Tibial nerve (tissue), 4 donors: Measurements from ENCODE around the gene DDX17. TPM values are rescaled to one million over a fixed set of nuclear protein-coding genes. Genes with fewer than 3 reads are reported as not detected.
A peak's percentile ranks its signal among the peaks of the same experiment; 100 is the strongest.

Experiments
- DNase-seq, 2 donors: peaks; one replicate each; pipeline ENCODE4 v3.0.0-alpha.2; 2019; ENCODE audit warnings: low spot score in 2 of 2
- H3K27ac ChIP-seq, 4 donors: fragments of 200-600 bp; sonication (generic) in 3 of 4; one replicate each; pipeline ENCODE4 v1.5.1; 2017 to 2019; ENCODE audit warnings: mild to moderate bottlenecking in 1 of 4
- H3K27me3 ChIP-seq, 2 donors: fragments of 200-600 bp; sonication (generic) in 1 of 2; one replicate each; pipeline versions ENCODE4 v1.5.1 to v1.6.0; 2017 to 2019
- H3K36me3 ChIP-seq, 3 donors: fragments of 200-600 bp; sonication (generic); one replicate each; pipeline ENCODE4 v1.5.1; 2018 to 2019
- H3K4me1 ChIP-seq, 4 donors: fragments of 200-600 bp; sonication (generic) in 3 of 4; one replicate each; pipeline ENCODE4 v1.5.1; 2017 to 2019
- H3K4me3 ChIP-seq, 4 donors: fragments of 200-600 bp; sonication (generic) in 3 of 4; one replicate each; pipeline ENCODE4 v1.5.1; 2017 to 2019; ENCODE audit warnings: mild to moderate bottlenecking in 1 of 4, moderate library complexity in 1 of 4
- H3K9me3 ChIP-seq, 4 donors: fragments of 200-600 bp; sonication (generic) in 3 of 4; one replicate each; pipeline ENCODE4 v1.5.1; 2017 to 2019
- EP300 ChIP-seq, 2 donors: sonication (generic); formaldehyde crosslinking; IDR thresholded peaks; one replicate each; pipeline ENCODE4 v1.6.1; 2017; ENCODE audit warnings: antibody characterized with exemption in 2 of 2, mild to moderate bottlenecking in 1 of 2
- POLR2A ChIP-seq, 2 donors: fragments of 450-650 bp; IDR thresholded peaks; one replicate each; pipeline ENCODE4 v1.6.1; 2017; ENCODE audit warnings: antibody characterized with exemption in 2 of 2, mild to moderate bottlenecking in 2 of 2, moderate library complexity in 2 of 2
- WGBS, 2 donors: methylation state at CpG; one replicate each; pipeline ENCODE4 v1.1.5; 2018; 5-methylcytosine and 5-hydroxymethylcytosine counted together
- total RNA-seq, 4 donors: library from RNA; depleted of rRNA; stranded (reverse); fragments of >200 nt; gene quantifications; one replicate each; pipeline ENCODE4 v1.1.0, GENCODE V29; 2016
- TF ChIP-seq, protein P1 (sequence below), 5 experiments: fragments of 200-600 bp in 3 of 5; fragments of 450-650 bp in 2 of 5; sonication (generic) in 3 of 5; IDR thresholded peaks; one replicate each; pipeline ENCODE4 v1.5.1; 2016 to 2019; ENCODE audit warnings: antibody characterized with exemption in 5 of 5, mild to moderate bottlenecking in 3 of 5, moderate library complexity in 2 of 5

The DDX17 gene
- total RNA-seq = 100 to 1,000 TPM; 734 to 934 (median 864) TPM

DNA sequence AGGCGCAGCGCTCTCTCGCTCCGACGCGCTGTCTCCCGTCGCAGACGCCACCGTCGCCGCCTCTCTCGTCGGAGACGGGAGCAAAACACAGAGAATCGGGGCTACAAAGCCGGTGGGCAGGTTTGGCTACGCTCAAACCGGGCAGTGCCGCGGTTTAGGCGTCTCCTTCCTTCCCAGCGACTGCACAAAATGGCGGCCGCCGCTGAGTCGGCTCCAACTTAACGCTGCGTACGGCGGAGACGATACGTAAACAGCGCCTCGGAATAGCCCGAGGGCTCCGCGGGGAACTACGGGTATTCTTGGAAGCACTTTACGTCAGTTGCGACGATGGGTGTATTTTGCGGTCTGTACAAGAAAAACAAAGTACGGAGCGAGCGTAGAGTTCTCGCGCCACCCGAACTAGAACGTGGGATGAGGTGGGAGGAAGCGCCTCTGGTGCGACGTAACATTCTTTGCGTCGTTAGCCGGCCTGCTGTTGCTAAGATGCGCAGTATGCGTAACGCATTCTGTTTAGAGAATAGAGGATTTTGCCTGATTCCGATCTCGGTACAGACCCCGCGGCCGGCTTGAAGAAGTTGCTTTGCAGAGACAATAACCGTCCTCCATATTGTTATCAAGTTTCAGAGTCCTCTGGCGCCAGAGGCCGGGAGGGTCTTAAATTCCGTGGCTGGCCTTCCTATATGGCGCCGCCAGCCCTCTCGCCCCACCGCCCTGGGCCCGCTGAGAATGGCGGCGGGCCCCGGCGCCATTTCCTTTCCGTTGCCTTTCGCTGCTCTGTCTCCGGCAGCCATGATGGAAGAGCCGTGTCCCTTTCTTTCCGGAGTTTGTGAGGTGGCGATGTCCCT lies at the start of gene DDX17:
TSS of gene DDX17 (minus strand) at position 194 of the 845 bp plus-strand sequence.
- Histone ChIP-seq H3K4me1 (peaks cover 0 to 62% (median 37%) of the 10 kb centered on the region in 4 donors), H3K27ac (peak within 1 kb of the TSS; percentile 99 to 100 (median 100)), H3K36me3 (peaks cover 0 to 9% (median 0%) of the 10 kb centered on the region in 3 donors), H3K4me3 (peak within 1 kb of the TSS; percentile 78 to 96 (median 88)), H3K27me3 (no peaks in the 10 kb centered on the region), H3K9me3 (no peaks in the 10 kb centered on the region)
- WGBS, 2 donors = 0 to 1% methylated on average over 82 of the region's 83 CpGs
- TF ChIP-seq, protein P1, sequence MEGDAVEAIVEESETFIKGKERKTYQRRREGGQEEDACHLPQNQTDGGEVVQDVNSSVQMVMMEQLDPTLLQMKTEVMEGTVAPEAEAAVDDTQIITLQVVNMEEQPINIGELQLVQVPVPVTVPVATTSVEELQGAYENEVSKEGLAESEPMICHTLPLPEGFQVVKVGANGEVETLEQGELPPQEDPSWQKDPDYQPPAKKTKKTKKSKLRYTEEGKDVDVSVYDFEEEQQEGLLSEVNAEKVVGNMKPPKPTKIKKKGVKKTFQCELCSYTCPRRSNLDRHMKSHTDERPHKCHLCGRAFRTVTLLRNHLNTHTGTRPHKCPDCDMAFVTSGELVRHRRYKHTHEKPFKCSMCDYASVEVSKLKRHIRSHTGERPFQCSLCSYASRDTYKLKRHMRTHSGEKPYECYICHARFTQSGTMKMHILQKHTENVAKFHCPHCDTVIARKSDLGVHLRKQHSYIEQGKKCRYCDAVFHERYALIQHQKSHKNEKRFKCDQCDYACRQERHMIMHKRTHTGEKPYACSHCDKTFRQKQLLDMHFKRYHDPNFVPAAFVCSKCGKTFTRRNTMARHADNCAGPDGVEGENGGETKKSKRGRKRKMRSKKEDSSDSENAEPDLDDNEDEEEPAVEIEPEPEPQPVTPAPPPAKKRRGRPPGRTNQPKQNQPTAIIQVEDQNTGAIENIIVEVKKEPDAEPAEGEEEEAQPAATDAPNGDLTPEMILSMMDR (IDR thresholded peaks at IDR 0.05) = peak in 4 of 5 experiments; percentile 10 to 62 (median 40)
- TF ChIP-seq POLR2A (IDR thresholded peaks at IDR 0.05) = peak; percentile 71 to 75
- peak; percentile 39 to 95 for TF ChIP-seq EP300 (IDR thresholded peaks at IDR 0.05)
- DNase-seq = peak; percentile 88 to 96

DNA sequence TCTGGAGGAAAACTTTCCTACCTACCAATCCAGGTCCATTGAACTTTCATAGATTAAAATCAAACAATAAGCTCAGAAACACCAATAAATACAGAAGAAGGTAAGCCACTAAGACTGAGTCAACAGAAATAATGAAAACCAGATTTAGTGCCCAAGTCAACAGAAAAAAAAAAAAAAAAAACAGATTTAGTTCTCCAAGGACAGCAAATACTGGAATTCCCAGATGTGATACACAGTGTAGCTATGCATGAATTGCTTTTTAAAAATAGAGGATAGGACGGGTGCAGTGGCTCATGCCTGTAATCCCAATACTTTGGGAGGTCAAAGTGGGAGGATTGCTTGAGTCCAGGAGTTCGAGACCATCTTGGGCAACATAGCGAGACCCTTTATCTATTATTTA lies 48.2 kb upstream of the DDX17 start:
- Histone ChIP-seq H3K4me3 (no peak overlapping the region), H3K27ac (no peak overlapping the region), H3K9me3 (no peaks in the 10 kb centered on the region), H3K27me3 (no peaks in the 10 kb centered on the region), H3K4me1 (no peaks in the 10 kb centered on the region), H3K36me3 (no peaks in the 10 kb centered on the region)
- DNase-seq = no peak
- 80 to 81% methylated on average over 3 of the region's 3 CpGs for WGBS, 2 donors
- TF ChIP-seq EP300 (IDR thresholded peaks at IDR 0.05) (no peak), POLR2A (IDR thresholded peaks at IDR 0.05) (no peak)
- TF ChIP-seq, protein P1 (IDR thresholded peaks at IDR 0.05) = no peak

DNA sequence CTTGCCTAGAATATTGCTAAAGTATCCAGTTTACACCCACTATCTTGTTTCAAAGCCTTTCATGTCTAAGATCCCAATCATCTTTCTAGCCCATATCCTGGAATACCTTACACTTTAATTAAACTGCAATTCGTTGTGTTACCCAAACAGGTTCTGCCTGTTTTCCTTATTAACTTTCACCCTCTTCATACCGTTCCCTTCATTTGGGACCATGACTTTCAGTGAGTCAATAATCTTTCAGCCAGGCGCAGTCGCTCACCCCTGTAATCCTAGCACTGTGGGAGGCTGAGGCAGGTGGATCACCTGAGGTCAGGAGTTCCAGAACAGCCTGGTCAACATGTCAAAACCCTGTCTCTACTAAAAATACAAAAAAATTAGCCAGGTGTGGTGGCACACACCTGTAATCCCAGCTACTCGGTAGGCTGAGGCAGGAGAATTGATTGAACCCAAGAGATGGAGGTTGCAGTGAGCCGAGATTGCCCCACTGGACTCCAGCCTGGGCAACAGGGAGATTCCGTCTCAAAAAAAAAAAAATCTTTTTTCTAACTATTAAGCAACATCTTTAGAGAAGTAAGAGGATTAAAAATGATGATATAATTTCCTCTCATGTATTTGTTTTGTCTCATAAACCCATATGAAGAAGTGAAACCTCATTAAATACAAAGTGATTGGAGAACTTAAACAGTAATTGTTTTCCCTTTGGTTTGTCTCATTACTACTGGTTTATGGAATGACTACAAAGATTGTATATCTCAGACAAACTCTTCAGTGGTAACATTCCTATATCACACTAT lies 43.2 kb upstream of the DDX17 start:
- TF ChIP-seq, protein P1 (IDR thresholded peaks at IDR 0.05) = no peak
- TF ChIP-seq POLR2A (IDR thresholded peaks at IDR 0.05) = no peak
- TF ChIP-seq EP300 (IDR thresholded peaks at IDR 0.05) = no peak
- no peaks in the 10 kb centered on the region for H3K36me3 ChIP-seq
- no peak overlapping the region for H3K27ac ChIP-seq
- H3K27me3 ChIP-seq = no peaks in the 10 kb centered on the region
- no peaks in the 10 kb centered on the region for H3K4me1 ChIP-seq
- peaks cover 0 to 1% (median 0%) of the 10 kb centered on the region in 4 donors for H3K9me3 ChIP-seq
- no peak for DNase-seq
- H3K4me3 ChIP-seq = no peak overlapping the region
- 85 to 87% methylated on average over 7 of the region's 7 CpGs for WGBS, 2 donors

DNA sequence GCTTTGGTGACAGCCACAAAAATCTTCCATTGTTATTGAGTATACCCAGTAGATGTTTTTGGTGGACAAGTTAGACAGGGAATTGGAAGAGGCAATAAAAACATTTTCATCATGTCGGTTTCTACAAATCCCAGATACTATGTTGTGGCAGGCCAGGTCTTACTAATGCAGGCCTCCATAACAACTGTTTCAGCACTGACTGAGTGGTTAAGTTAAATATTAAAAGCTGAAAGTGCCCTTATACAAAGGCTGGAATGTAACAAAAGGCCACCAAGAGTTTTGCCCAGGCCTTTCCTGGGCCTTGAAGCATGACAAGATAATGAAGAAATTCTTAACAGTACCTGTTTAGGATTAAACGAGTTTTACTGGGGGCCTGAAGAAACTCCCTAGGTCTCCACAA lies 34.6 kb upstream of the DDX17 start:
- Histone ChIP-seq H3K4me3 (no peak overlapping the region), H3K36me3 (no peaks in the 10 kb centered on the region), H3K27me3 (no peaks in the 10 kb centered on the region), H3K9me3 (peaks cover 0 to 20% (median 0%) of the 10 kb centered on the region in 4 donors), H3K4me1 (no peaks in the 10 kb centered on the region), H3K27ac (no peak overlapping the region)
- 60 to 75% methylated on average over 2 of the region's 2 CpGs for WGBS, 2 donors
- no peak for TF ChIP-seq EP300 (IDR thresholded peaks at IDR 0.05)
- no peak for TF ChIP-seq POLR2A (IDR thresholded peaks at IDR 0.05)
- TF ChIP-seq, protein P1 (IDR thresholded peaks at IDR 0.05) = no peak
- no peak for DNase-seq
